Neural cell (in vitro differentiated cells): ENCODE results near the gene FHL1. TPM values are rescaled to one million over a fixed set of nuclear protein-coding genes. Genes with fewer than 3 reads are reported as not detected.

Source experiments
- H2AFZ ChIP-seq: fragments of 200-600, 300-800 bp; sonication (generic), shearing (Covaris generic); 2 replicates; pipeline ENCODE4 v1.6.0; 2014; ENCODE audit warnings: low read depth, mild to moderate bottlenecking, antibody characterized with exemption, low read length, moderate library complexity
- H3F3A ChIP-seq: fragments of 200-600 bp; shearing (Covaris generic); 2 replicates; pipeline ENCODE4 v1.6.1; 2016; ENCODE audit warnings: mild to moderate bottlenecking, moderate library complexity, mixed read lengths, antibody characterized with exemption, low read length; ENCODE audit not compliant: insufficient read depth, poor library complexity, severe bottlenecking
- H3K27ac ChIP-seq: fragments of 200-600, 300-800 bp; sonication (generic), shearing (Covaris generic); 2 replicates; pipeline ENCODE4 v1.5.1; 2014; ENCODE audit warnings: mild to moderate bottlenecking, low read length, moderate library complexity
- H3K27me3 ChIP-seq: fragments of 300-800, 200-600 bp; sonication (generic), shearing (Covaris generic); 2 replicates; pipeline ENCODE4 v1.6.0; 2014; ENCODE audit warnings: mild to moderate bottlenecking, low read depth, low read length, moderate library complexity; ENCODE audit not compliant: insufficient read depth
- H3K36me3 ChIP-seq: fragments of 300-800, 200-600 bp; sonication (generic), shearing (Covaris generic); 2 replicates; pipeline ENCODE4 v1.5.1; 2014; ENCODE audit warnings: mild to moderate bottlenecking, antibody characterized with exemption, low read length, moderate library complexity; ENCODE audit not compliant: insufficient read depth
- H3K4me2 ChIP-seq: fragments of 300-800, 200-600 bp; sonication (generic), shearing (Covaris generic); 2 replicates; pipeline ENCODE4 v1.6.0; 2014; ENCODE audit warnings: mild to moderate bottlenecking, low read length
- H3K4me3 ChIP-seq: fragments of 300-800, 200-600 bp; sonication (generic), shearing (Covaris generic); 2 replicates; pipeline ENCODE4 v1.5.1; 2014; ENCODE audit warnings: mild to moderate bottlenecking, low read length, moderate library complexity
- H3K79me2 ChIP-seq: fragments of 200-600 bp; shearing (Covaris generic); replicated peaks from 2 replicates; pipeline ENCODE4 v1.6.0; 2014; ENCODE audit warnings: mild to moderate bottlenecking, low read length, moderate library complexity; ENCODE audit not compliant: insufficient read depth
- H3K9ac ChIP-seq: fragments of 300-800, 200-600 bp; sonication (generic), shearing (Covaris generic); 2 replicates; pipeline ENCODE4 v1.6.1; 2016; ENCODE audit warnings: mild to moderate bottlenecking, low read length, mixed read lengths
- H3K9me2 ChIP-seq: fragments of 200-600 bp; shearing (Covaris generic); 2 replicates; pipeline ENCODE4 v1.6.1; 2016; ENCODE audit warnings: mild to moderate bottlenecking, low read length, mixed read lengths; ENCODE audit not compliant: insufficient read depth
- H3K9me3 ChIP-seq: fragments of 200-600, 300-800 bp; sonication (generic), shearing (Covaris generic); 2 replicates; pipeline ENCODE4 v1.6.1; 2016; ENCODE audit warnings: mild to moderate bottlenecking, mixed run types, low read length, moderate library complexity, mixed read lengths
- H4K20me1 ChIP-seq: fragments of 200-600 bp; shearing (Covaris generic); 2 replicates; pipeline ENCODE4 v1.6.1; 2016; ENCODE audit warnings: mild to moderate bottlenecking, mixed run types; ENCODE audit not compliant: insufficient read depth
- MXI1 ChIP-seq: fragments of 450-650 bp; conservative IDR thresholded peaks from 2 replicates; pipeline ENCODE4 v1.6.1; 2014; ENCODE audit warnings: antibody characterized with exemption, mild to moderate bottlenecking; ENCODE audit not compliant: poor library complexity, severe bottlenecking
- POLR2AphosphoS5 ChIP-seq: IDR thresholded peaks from 2 replicates; pipeline ENCODE4 v1.6.1; 2012
- polyA minus RNA-seq: library from RNA; depleted of rRNA, polyadenylated mRNA; stranded (reverse); fragments of >200 nt; gene quantifications from 2 replicates; pipeline ENCODE4 v1.2.3, GENCODE V29; 2014
- polyA plus RNA-seq: library from polyadenylated mRNA; depleted of rRNA; stranded (reverse); fragments of >200 nt; gene quantifications from 2 replicates; pipeline ENCODE4 v1.2.3, GENCODE V29; 2014
- TF ChIP-seq, protein P1 (sequence below): IDR thresholded peaks from 2 replicates; pipeline ENCODE4 v1.6.1; 2012; ENCODE audit warnings: borderline replicate concordance
- TF ChIP-seq, protein P2 (sequence below): fragments of 450-650 bp; IDR thresholded peaks from 2 replicates; pipeline ENCODE4 v1.5.1; 2014; ENCODE audit warnings: antibody characterized with exemption, mild to moderate bottlenecking, moderate library complexity; ENCODE audit not compliant: poor library complexity, severe bottlenecking

Gene FHL1
- polyA plus RNA-seq (235 and 268 TPM in 2 replicates), polyA minus RNA-seq (113 and 125 TPM in 2 replicates)

DNA sequence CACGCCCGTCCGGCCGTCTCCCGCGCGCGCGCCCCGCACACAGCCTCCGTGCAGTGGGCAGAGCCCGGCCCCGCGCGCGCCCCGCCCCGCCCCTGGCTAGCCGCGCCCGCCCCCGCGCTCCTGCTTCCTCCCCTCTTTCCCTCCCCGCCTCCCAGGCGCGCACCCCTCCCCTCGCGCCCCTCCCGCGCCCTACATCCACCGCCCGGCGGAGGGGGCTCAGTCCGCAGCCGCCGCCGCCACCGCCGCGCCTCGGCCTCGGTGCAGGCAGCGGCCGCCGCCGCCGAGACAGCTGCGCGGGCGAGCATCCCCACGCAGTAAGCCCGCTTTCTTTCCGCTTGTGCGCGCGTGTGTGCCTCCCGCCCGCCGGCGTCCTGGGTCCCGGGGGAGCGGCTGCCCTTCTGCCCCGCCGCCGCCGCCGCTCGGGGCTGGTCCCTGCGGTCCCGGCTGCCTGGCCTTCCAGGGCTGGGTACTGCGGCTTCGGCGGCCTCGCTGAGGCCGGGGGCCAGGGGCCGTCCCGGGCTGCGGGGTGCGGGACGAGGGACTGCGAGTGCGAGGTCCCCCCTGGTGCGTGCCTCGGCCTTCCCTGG is at the start of gene FHL1:
TSS of gene FHL1 (plus strand) at position 219 of the 587 bp plus-strand sequence.
- Histone ChIP-seq H3K27me3 (no peaks in the 10 kb centered on the region), H3F3A (no peaks in the 10 kb centered on the region), H3K9me2 (no peaks in the 10 kb centered on the region), H4K20me1 (no peaks in the 10 kb centered on the region), H2AFZ (peak within 1 kb of the TSS; percentile 33), H3K9ac (peak within 1 kb of the TSS; percentile 81), H3K4me2 (peak within 1 kb of the TSS; percentile 55), H3K36me3 (no peaks in the 10 kb centered on the region), H3K27ac (peak within 1 kb of the TSS; percentile 84), H3K9me3 (no peaks in the 10 kb centered on the region), H3K4me3 (peak within 1 kb of the TSS; percentile 71), H3K79me2 (peaks cover 24% of the 10 kb centered on the region)
- peak; percentile 40 for TF ChIP-seq POLR2AphosphoS5
- TF ChIP-seq, protein P1, sequence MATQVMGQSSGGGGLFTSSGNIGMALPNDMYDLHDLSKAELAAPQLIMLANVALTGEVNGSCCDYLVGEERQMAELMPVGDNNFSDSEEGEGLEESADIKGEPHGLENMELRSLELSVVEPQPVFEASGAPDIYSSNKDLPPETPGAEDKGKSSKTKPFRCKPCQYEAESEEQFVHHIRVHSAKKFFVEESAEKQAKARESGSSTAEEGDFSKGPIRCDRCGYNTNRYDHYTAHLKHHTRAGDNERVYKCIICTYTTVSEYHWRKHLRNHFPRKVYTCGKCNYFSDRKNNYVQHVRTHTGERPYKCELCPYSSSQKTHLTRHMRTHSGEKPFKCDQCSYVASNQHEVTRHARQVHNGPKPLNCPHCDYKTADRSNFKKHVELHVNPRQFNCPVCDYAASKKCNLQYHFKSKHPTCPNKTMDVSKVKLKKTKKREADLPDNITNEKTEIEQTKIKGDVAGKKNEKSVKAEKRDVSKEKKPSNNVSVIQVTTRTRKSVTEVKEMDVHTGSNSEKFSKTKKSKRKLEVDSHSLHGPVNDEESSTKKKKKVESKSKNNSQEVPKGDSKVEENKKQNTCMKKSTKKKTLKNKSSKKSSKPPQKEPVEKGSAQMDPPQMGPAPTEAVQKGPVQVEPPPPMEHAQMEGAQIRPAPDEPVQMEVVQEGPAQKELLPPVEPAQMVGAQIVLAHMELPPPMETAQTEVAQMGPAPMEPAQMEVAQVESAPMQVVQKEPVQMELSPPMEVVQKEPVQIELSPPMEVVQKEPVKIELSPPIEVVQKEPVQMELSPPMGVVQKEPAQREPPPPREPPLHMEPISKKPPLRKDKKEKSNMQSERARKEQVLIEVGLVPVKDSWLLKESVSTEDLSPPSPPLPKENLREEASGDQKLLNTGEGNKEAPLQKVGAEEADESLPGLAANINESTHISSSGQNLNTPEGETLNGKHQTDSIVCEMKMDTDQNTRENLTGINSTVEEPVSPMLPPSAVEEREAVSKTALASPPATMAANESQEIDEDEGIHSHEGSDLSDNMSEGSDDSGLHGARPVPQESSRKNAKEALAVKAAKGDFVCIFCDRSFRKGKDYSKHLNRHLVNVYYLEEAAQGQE = no peak

DNA sequence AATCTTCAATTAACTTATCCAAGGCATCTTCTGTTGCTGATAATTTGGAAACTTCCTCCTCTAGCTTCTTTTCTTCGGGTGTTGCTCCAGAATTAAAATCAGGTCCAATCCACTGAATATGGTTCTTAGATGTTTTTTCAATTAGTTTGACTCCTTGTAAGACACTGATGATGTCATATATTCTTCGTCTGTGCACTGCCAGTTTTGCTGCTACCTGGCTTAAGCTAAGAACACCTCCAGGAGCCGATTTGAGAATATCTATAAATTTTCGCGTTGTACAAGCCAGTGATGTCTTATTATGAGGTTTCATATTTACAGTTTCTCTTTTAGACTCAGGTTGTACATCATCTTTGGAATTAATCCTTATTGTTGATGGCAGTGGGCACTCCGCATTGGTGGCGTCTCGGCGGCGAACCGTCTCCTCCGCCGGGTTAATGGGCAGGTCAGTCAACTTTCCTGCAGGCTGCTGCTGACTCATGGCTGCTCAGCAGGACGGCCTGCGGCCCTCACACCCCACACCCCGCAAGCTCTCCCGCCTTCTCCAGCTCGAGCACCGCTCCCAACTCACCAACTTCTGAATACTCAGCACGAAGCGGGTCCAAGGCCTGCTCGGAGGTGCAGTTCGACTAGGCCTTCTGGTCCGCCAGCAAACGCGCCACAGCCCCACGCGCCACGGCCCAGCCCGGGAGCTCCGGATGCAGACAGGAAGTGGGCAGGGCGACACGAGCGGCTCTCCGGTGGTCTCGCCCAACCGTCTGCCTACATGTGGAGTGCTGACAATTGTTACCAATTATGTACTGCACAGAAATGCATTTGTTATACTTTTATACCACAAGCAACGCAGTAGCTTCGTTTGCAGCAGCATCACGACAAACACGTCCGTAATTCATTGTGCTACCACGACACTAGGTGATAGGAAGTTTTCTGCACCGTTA is 49.2 kb upstream of the FHL1 start:
- TF ChIP-seq, protein P1 = no peak
- TF ChIP-seq, protein P2, sequence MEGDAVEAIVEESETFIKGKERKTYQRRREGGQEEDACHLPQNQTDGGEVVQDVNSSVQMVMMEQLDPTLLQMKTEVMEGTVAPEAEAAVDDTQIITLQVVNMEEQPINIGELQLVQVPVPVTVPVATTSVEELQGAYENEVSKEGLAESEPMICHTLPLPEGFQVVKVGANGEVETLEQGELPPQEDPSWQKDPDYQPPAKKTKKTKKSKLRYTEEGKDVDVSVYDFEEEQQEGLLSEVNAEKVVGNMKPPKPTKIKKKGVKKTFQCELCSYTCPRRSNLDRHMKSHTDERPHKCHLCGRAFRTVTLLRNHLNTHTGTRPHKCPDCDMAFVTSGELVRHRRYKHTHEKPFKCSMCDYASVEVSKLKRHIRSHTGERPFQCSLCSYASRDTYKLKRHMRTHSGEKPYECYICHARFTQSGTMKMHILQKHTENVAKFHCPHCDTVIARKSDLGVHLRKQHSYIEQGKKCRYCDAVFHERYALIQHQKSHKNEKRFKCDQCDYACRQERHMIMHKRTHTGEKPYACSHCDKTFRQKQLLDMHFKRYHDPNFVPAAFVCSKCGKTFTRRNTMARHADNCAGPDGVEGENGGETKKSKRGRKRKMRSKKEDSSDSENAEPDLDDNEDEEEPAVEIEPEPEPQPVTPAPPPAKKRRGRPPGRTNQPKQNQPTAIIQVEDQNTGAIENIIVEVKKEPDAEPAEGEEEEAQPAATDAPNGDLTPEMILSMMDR = no peak
- TF ChIP-seq MXI1 = no peak
- no peaks in the 10 kb centered on the region for H3K9me3 ChIP-seq
- H4K20me1 ChIP-seq = no peaks in the 10 kb centered on the region
- no peaks in the 10 kb centered on the region for H3K79me2 ChIP-seq
- H3K27me3 ChIP-seq = no peaks in the 10 kb centered on the region
- H2AFZ ChIP-seq = no peak overlapping the region
- no peaks in the 10 kb centered on the region for H3F3A ChIP-seq
- H3K9me2 ChIP-seq = no peaks in the 10 kb centered on the region
- H3K36me3 ChIP-seq = no peaks in the 10 kb centered on the region
- no peak overlapping the region for H3K27ac ChIP-seq
- H3K9ac ChIP-seq = no peak overlapping the region
- no peak overlapping the region for H3K4me2 ChIP-seq
- H3K4me3 ChIP-seq = no peak overlapping the region
